ENCODE data around the gene PHF13.

- TF ChIP-seq ZFP36 (IDR thresholded peaks at IDR 0.05; ENCODE audit: borderline replicate concordance, partially characterized antibody) (no peak), KDM1A (IDR thresholded peaks at IDR 0.05; ENCODE audit: low read depth) (no peak), NR3C1 (IDR thresholded peaks at IDR 0.05) (no peak)
Observed at GRCh38 chr1:6570987-6571386, 42.5 kb upstream of the PHF13 start.

All from A549 (cell line).